Measurements from ENCODE around the gene DCHS2. TPM values are rescaled to one million over a fixed set of nuclear protein-coding genes. Genes with fewer than 3 reads are reported as not detected.

DCHS2 gene
- total RNA-seq, 1 donor = under 0.01 TPM

GRCh38 chr4:154439224-154439623 is 52.4 kb downstream of the DCHS2 start:
- Histone ChIP-seq H3K27me3 (ENCODE audit: insufficient read depth, low read length) (no peaks in the 10 kb centered on the region), H3K4me2 (ENCODE audit: insufficient read depth, low read length) (no peak overlapping the region), H3K27ac (ENCODE audit: low read depth, low read length) (no peak overlapping the region), H3K9me3 (ENCODE audit: low read depth, low read length) (no peaks in the 10 kb centered on the region), H3K4me3 (ENCODE audit: insufficient read depth, low read length) (no peak overlapping the region), H3K36me3 (ENCODE audit: insufficient read depth, low read length) (no peaks in the 10 kb centered on the region), H4K20me1 (ENCODE audit: insufficient read depth, low read length) (no peaks in the 10 kb centered on the region), H3K79me2 (ENCODE audit: insufficient read depth, low read length) (no peaks in the 10 kb centered on the region), H2AFZ (ENCODE audit: low read length) (no peak overlapping the region), H3K4me1 (ENCODE audit: insufficient read depth, low read length) (no peaks in the 10 kb centered on the region)
- TF ChIP-seq, protein P1, sequence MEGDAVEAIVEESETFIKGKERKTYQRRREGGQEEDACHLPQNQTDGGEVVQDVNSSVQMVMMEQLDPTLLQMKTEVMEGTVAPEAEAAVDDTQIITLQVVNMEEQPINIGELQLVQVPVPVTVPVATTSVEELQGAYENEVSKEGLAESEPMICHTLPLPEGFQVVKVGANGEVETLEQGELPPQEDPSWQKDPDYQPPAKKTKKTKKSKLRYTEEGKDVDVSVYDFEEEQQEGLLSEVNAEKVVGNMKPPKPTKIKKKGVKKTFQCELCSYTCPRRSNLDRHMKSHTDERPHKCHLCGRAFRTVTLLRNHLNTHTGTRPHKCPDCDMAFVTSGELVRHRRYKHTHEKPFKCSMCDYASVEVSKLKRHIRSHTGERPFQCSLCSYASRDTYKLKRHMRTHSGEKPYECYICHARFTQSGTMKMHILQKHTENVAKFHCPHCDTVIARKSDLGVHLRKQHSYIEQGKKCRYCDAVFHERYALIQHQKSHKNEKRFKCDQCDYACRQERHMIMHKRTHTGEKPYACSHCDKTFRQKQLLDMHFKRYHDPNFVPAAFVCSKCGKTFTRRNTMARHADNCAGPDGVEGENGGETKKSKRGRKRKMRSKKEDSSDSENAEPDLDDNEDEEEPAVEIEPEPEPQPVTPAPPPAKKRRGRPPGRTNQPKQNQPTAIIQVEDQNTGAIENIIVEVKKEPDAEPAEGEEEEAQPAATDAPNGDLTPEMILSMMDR (IDR thresholded peaks at IDR 0.05; ENCODE audit: extremely low read depth, low read depth, low read length) = no peak
- no peak for DNase-seq (ENCODE audit: insufficient read length, low spot score, missing footprints)

- H3K4me3 ChIP-seq (ENCODE audit: insufficient read depth, low read length) = no peak overlapping the region
- no peaks in the 10 kb centered on the region for H3K9me3 ChIP-seq (ENCODE audit: low read depth, low read length)
- no peaks in the 10 kb centered on the region for H4K20me1 ChIP-seq (ENCODE audit: insufficient read depth, low read length)
- H3K27me3 ChIP-seq (ENCODE audit: insufficient read depth, low read length) = no peaks in the 10 kb centered on the region
- H3K79me2 ChIP-seq (ENCODE audit: insufficient read depth, low read length) = no peaks in the 10 kb centered on the region
- H3K4me1 ChIP-seq (ENCODE audit: insufficient read depth, low read length) = no peaks in the 10 kb centered on the region
- H3K4me2 ChIP-seq (ENCODE audit: insufficient read depth, low read length) = no peak overlapping the region
- H3K36me3 ChIP-seq (ENCODE audit: insufficient read depth, low read length) = no peaks in the 10 kb centered on the region
- H3K27ac ChIP-seq (ENCODE audit: low read depth, low read length) = no peak overlapping the region
- TF ChIP-seq, protein P1 (IDR thresholded peaks at IDR 0.05; ENCODE audit: extremely low read depth, low read depth, low read length) = no peak
- DNase-seq (ENCODE audit: insufficient read length, low spot score, missing footprints) = no peak
- H2AFZ ChIP-seq (ENCODE audit: low read length) = no peak overlapping the region
These were observed 55.7 kb downstream of the DCHS2 start for GRCh38 chr4:154435895-154436294.

- H4K20me1 ChIP-seq (ENCODE audit: insufficient read depth, low read length) = no peaks in the 10 kb centered on the region
- TF ChIP-seq, protein P1 (IDR thresholded peaks at IDR 0.05; ENCODE audit: extremely low read depth, low read depth, low read length) = no peak
- no peak overlapping the region for H3K4me3 ChIP-seq (ENCODE audit: insufficient read depth, low read length)
- no peaks in the 10 kb centered on the region for H3K36me3 ChIP-seq (ENCODE audit: insufficient read depth, low read length)
- no peak overlapping the region for H3K27ac ChIP-seq (ENCODE audit: low read depth, low read length)
- no peak overlapping the region for H3K4me2 ChIP-seq (ENCODE audit: insufficient read depth, low read length)
- DNase-seq (ENCODE audit: insufficient read length, low spot score, missing footprints) = no peak
- no peak overlapping the region for H2AFZ ChIP-seq (ENCODE audit: low read length)
- H3K27me3 ChIP-seq (ENCODE audit: insufficient read depth, low read length) = no peaks in the 10 kb centered on the region
- no peaks in the 10 kb centered on the region for H3K9me3 ChIP-seq (ENCODE audit: low read depth, low read length)
- H3K4me1 ChIP-seq (ENCODE audit: insufficient read depth, low read length) = no peaks in the 10 kb centered on the region
- no peaks in the 10 kb centered on the region for H3K79me2 ChIP-seq (ENCODE audit: insufficient read depth, low read length)
These were observed 58.1 kb downstream of the DCHS2 start for GRCh38 chr4:154433543-154433942.

DNA sequence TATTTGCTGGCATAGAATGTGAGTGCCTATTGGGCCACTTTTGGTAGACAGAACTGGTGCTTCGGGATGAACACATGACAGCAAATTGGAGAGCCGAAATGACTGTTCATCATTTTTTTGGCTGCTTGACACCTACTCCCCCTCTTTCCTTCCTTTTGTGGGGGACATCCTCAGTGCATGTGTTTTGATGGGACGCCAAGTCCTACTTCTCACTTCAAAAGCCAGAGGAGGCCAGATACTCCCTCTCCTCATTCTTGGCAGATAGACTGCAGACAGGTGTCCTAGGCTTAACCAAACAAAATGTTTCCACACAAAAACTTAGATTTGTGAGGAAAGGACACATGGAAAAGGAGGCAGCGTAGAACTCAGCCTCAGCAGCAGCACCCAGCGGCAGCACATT is 62.4 kb downstream of the DCHS2 start:
- no peak overlapping the region for H3K4me2 ChIP-seq (ENCODE audit: insufficient read depth, low read length)
- no peaks in the 10 kb centered on the region for H3K79me2 ChIP-seq (ENCODE audit: insufficient read depth, low read length)
- TF ChIP-seq, protein P1 (IDR thresholded peaks at IDR 0.05; ENCODE audit: extremely low read depth, low read depth, low read length) = no peak
- H3K9me3 ChIP-seq (ENCODE audit: low read depth, low read length) = no peaks in the 10 kb centered on the region
- H3K27ac ChIP-seq (ENCODE audit: low read depth, low read length) = no peak overlapping the region
- no peak overlapping the region for H3K4me3 ChIP-seq (ENCODE audit: insufficient read depth, low read length)
- no peak overlapping the region for H2AFZ ChIP-seq (ENCODE audit: low read length)
- H4K20me1 ChIP-seq (ENCODE audit: insufficient read depth, low read length) = no peaks in the 10 kb centered on the region
- H3K36me3 ChIP-seq (ENCODE audit: insufficient read depth, low read length) = no peaks in the 10 kb centered on the region
- H3K4me1 ChIP-seq (ENCODE audit: insufficient read depth, low read length) = no peaks in the 10 kb centered on the region
- no peaks in the 10 kb centered on the region for H3K27me3 ChIP-seq (ENCODE audit: insufficient read depth, low read length)
- DNase-seq (ENCODE audit: insufficient read length, low spot score, missing footprints) = no peak
